ENCODE measurements around the gene SIRT1. TPM values are rescaled to one million over a fixed set of nuclear protein-coding genes. Genes with fewer than 3 reads are reported as not detected.
"Not testable (repeated sequence)": the region's sequence is repeated elsewhere in the genome, so short reads cannot be mapped to it uniquely, and the experiment has no call there.

The SIRT1 gene
- total RNA-seq, 1 donor from 2014 or later = 28.2 TPM

DNA sequence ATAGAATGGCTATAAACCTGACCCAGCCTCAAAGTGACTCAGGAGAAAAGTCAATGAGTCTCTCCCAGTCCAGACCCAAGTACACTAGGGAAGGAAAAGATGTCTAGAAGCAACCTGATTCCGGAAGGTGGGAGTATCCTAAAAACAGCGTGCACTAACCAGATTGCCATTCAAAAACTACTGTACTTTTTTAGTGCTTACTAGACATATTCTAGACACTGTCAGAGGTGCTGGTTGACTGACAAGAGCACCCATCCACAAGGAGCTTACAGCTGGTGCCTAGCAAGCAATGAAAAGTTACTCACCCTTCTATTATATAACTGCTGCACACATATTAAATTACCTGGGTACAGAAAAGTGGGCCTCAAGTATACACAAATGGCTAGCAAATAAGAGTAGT lies 81.0 kb downstream of the SIRT1 start:
- DNase-seq = no peak

DNA sequence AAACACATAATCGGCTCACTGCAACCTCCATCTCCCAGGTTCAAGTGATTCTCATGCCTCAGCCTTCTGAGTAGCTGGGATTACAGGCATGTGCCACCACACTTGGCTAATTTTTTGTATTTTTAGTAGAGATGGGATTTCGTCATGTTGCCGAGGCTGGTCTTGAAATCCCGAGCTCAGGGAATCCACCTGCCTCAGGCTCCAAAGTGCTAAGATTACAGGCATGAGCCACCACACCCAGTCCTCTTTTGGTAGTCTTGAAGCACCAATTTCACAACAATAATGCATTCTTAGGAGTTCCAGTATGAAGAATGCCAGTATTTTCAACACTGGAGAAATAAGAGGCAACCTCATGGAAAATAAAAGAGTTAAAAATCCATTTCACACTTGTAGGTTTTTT lies 81.6 kb downstream of the SIRT1 start:
- not testable (repeated sequence) for DNase-seq

Small RNA genes lying within 50 kb of the gene (small RNA-seq; reads per million reads assigned to genes)
- not detected for gene RNU6-523P (ENCODE audit: low replicate concordance)

Other genes starting within 250 kb of the SIRT1 start
- gene CTNNA3, start 188.5 kb upstream of the SIRT1 start, total RNA-seq = 15.5 TPM
- gene DNAJC12, start 46.5 kb upstream of the SIRT1 start, total RNA-seq = 8.2 TPM
- gene HERC4, start 190.6 kb downstream of the SIRT1 start, total RNA-seq = 76.1 TPM
- gene MYPN, start 224.8 kb downstream of the SIRT1 start, total RNA-seq = 92.0 TPM